ENCODE results near the gene PPP1R18.
A peak's percentile ranks its signal among the peaks of the same experiment; 100 is the strongest.
"Not testable (repeated sequence)": the region's sequence is repeated elsewhere in the genome, so short reads cannot be mapped to it uniquely, and the experiment has no call there.

PPP1R18 gene

DNA sequence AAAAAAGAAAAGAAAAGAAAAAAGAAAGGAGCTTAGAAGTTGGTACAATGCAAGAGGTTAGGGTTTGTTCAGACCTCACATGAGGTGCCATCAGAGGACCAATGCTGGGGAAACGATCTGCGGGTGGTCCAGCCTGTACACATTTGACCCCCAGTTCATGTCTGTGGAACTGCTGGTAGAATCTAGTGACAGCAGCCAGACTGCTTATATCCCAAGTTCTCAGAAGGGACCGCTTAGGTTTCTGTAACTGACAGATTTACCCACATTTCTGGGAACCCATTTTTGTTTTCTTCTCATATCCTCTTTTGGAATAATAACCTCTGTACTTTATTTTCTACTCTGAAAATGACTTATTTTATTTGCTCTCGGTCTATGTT is 4.7 kb downstream of the PPP1R18 start:
- peak overlapping the region; percentile 96 for H3K27ac ChIP-seq (ENCODE audit: insufficient read depth, low read length, poor library complexity, severe bottlenecking)
- H3K9me3 ChIP-seq (ENCODE audit: control insufficient read depth, low read length), result no peaks in the 10 kb centered on the region
- H3K36me3 ChIP-seq (ENCODE audit: control insufficient read depth, insufficient read depth, low read length), result peaks cover 18% of the 10 kb centered on the region
- peaks cover 24% of the 10 kb centered on the region for H3K4me1 ChIP-seq (ENCODE audit: control insufficient read depth, insufficient read depth, low read length, poor library complexity, severe bottlenecking)
- DNase-seq, result no peak
- H3K4me3 ChIP-seq (ENCODE audit: insufficient read depth, low read depth, low read length, poor library complexity, severe bottlenecking), result peak overlapping the region; percentile 99
- no peaks in the 10 kb centered on the region for H3K27me3 ChIP-seq (replicated peaks; ENCODE audit: control insufficient read depth, insufficient read depth, low read length, poor library complexity, severe bottlenecking)

- peaks cover 24% of the 10 kb centered on the region for H3K4me1 ChIP-seq (ENCODE audit: control insufficient read depth, insufficient read depth, low read length, poor library complexity, severe bottlenecking)
- no peaks in the 10 kb centered on the region for H3K27me3 ChIP-seq (replicated peaks; ENCODE audit: control insufficient read depth, insufficient read depth, low read length, poor library complexity, severe bottlenecking)
- H3K27ac ChIP-seq (ENCODE audit: insufficient read depth, low read length, poor library complexity, severe bottlenecking), result peak overlapping the region; percentile 96
- peak overlapping the region; percentile 44 for H3K4me3 ChIP-seq (ENCODE audit: insufficient read depth, low read depth, low read length, poor library complexity, severe bottlenecking)
- DNase-seq, result no peak
- peaks cover 28% of the 10 kb centered on the region for H3K36me3 ChIP-seq (ENCODE audit: control insufficient read depth, insufficient read depth, low read length)
- no peaks in the 10 kb centered on the region for H3K9me3 ChIP-seq (ENCODE audit: control insufficient read depth, low read length)
These were observed 6.5 kb downstream of the PPP1R18 start for GRCh38 chr6:30679765-30680535.

- DNase-seq, result peak; percentile 78 to 87 (median 86)
- Histone ChIP-seq H3K27me3 (replicated peaks; ENCODE audit: control insufficient read depth, insufficient read depth, low read length, poor library complexity, severe bottlenecking) (no peaks in the 10 kb centered on the region), H3K36me3 (ENCODE audit: control insufficient read depth, insufficient read depth, low read length) (peaks cover 28% of the 10 kb centered on the region), H3K4me3 (ENCODE audit: insufficient read depth, low read depth, low read length, poor library complexity, severe bottlenecking) (peak overlapping the region; percentile 44), H3K9me3 (ENCODE audit: control insufficient read depth, low read length) (no peaks in the 10 kb centered on the region), H3K27ac (ENCODE audit: insufficient read depth, low read length, poor library complexity, severe bottlenecking) (peak overlapping the region; percentile 96), H3K4me1 (ENCODE audit: control insufficient read depth, insufficient read depth, low read length, poor library complexity, severe bottlenecking) (peaks cover 24% of the 10 kb centered on the region)
These were observed 7.3 kb downstream of the PPP1R18 start for GRCh38 chr6:30678964-30679726.

DNA sequence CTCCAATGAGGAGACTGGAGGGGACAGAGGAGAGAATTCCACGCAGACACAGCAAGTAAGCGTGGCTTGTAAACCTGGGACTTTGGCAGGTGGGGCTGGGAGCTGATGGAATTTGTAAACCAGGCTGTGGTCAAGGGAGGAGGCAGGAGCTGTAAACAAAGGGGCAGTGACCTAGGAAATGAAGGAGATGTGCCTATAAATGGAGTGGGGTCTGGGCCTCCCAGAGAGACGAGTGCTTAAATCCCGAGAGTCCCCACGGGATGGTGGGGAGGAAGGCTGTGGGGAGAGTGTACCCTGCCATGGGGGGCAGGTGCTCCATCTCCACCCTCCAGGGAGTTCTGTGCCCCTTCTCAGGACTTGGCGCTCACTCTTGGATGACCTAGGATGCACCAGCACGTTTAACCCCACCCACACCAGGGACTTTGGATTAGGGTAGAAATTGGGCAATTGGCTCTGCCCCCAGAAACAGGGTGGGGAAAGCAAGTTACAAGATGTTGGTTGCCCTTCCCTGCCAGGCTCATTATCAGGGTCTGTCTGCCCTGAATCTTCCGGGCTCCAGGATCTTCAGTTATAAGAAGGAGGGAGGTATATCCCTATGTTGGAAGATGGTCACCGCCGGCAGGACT is 9.7 kb downstream of the PPP1R18 start:
- no peaks in the 10 kb centered on the region for H3K9me3 ChIP-seq (ENCODE audit: control insufficient read depth, low read length)
- H3K27ac ChIP-seq (ENCODE audit: insufficient read depth, low read length, poor library complexity, severe bottlenecking), result no peak overlapping the region
- DNase-seq, result no peak
- H3K4me1 ChIP-seq (ENCODE audit: control insufficient read depth, insufficient read depth, low read length, poor library complexity, severe bottlenecking), result peaks cover 34% of the 10 kb centered on the region
- H3K36me3 ChIP-seq (ENCODE audit: control insufficient read depth, insufficient read depth, low read length), result peaks cover 28% of the 10 kb centered on the region
- no peak overlapping the region for H3K4me3 ChIP-seq (ENCODE audit: insufficient read depth, low read depth, low read length, poor library complexity, severe bottlenecking)
- no peaks in the 10 kb centered on the region for H3K27me3 ChIP-seq (replicated peaks; ENCODE audit: control insufficient read depth, insufficient read depth, low read length, poor library complexity, severe bottlenecking)

DNA sequence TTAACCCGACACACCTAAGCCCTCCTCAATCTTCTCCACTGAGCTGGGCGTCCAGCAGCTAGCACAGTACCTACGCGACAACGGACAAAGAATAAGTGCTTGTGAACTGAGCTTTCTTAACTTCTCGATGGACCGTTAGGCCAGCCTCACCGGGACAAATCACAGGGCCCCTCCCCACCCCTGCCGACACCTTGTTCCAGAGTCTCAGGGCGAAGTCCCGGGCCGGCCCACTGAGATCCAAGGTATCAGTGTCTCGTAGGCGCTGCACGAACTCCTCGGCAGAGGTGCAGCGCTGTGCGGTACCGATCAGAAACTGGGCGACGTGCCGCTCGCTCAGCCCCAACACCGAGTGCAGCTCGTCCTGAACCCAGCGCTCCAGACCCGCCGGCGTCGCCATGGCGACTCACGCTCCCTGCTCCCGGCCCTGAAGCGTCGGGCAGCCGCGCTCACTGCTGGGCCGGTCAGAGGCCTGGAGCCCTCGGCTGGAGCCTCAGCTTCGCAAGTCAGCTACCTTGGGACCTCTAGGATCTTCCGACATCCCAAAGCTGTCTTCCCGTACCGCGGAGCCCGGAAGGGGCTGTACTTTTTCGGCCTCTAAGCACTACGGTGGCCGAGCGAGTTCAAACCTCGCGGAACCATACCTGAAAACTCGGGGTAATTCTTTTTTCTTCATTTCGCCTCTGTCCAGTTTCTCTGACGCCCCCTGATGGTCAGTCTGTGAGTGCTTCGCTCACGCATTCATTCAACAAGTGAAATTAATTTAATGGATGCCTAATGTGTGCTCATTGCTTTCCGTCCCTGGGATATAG is 13.8 kb downstream of the PPP1R18 start, which contains the start of gene DHX16:
Gene DHX16 (minus strand): TSS at position 562 of the 809 bp plus-strand sequence. CDS start 165 bp downstream, at position 397.
- Histone ChIP-seq H3K27ac (ENCODE audit: insufficient read depth, low read length, poor library complexity, severe bottlenecking) (peak within 1 kb of the TSS; percentile 78), H3K4me1 (ENCODE audit: control insufficient read depth, insufficient read depth, low read length, poor library complexity, severe bottlenecking) (peaks cover 17% of the 10 kb centered on the region), H3K36me3 (ENCODE audit: control insufficient read depth, insufficient read depth, low read length) (peaks cover 38% of the 10 kb centered on the region), H3K4me3 (ENCODE audit: insufficient read depth, low read depth, low read length, poor library complexity, severe bottlenecking) (peak within 1 kb of the TSS; percentile 95), H3K27me3 (replicated peaks; ENCODE audit: control insufficient read depth, insufficient read depth, low read length, poor library complexity, severe bottlenecking) (no peaks in the 10 kb centered on the region), H3K9me3 (ENCODE audit: control insufficient read depth, low read length) (no peaks in the 10 kb centered on the region)
- DNase-seq, result peak; percentile 80 to 86 (median 82)

- H3K4me1 ChIP-seq (ENCODE audit: control insufficient read depth, insufficient read depth, low read length, poor library complexity, severe bottlenecking), result peaks cover 17% of the 10 kb centered on the region
- H3K9me3 ChIP-seq (ENCODE audit: control insufficient read depth, low read length), result no peaks in the 10 kb centered on the region
- H3K27ac ChIP-seq (ENCODE audit: insufficient read depth, low read length, poor library complexity, severe bottlenecking), result no peak overlapping the region
- peaks cover 27% of the 10 kb centered on the region for H3K36me3 ChIP-seq (ENCODE audit: control insufficient read depth, insufficient read depth, low read length)
- no peaks in the 10 kb centered on the region for H3K27me3 ChIP-seq (replicated peaks; ENCODE audit: control insufficient read depth, insufficient read depth, low read length, poor library complexity, severe bottlenecking)
- no peak overlapping the region for H3K4me3 ChIP-seq (ENCODE audit: insufficient read depth, low read depth, low read length, poor library complexity, severe bottlenecking)
- DNase-seq, result no peak
These were observed 15.5 kb downstream of the PPP1R18 start for GRCh38 chr6:30670760-30671527.

DNA sequence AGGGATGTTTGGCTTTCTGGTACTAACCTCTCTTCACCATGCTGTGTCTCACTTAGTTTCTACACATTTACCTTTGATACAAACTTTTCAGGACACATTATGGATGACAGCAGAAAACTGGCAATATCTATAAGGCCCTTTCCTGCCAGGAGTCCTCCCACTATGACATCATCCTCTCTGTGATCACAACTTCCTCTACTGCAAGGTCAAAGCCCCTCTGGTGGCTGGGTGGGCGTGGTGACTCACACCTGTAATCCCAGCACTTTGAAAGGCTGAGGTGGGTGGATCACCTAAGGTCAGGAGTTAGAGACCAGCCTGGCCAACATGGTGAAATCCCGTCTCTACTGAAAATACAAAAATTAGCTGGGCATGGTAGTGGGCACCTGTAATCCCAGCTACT is 20.1 kb downstream of the PPP1R18 start:
- H3K4me1 ChIP-seq (ENCODE audit: control insufficient read depth, insufficient read depth, low read length, poor library complexity, severe bottlenecking); H3K4me3 ChIP-seq (ENCODE audit: insufficient read depth, low read depth, low read length, poor library complexity, severe bottlenecking); H3K27ac ChIP-seq (ENCODE audit: insufficient read depth, low read length, poor library complexity, severe bottlenecking); DNase-seq; H3K9me3 ChIP-seq (ENCODE audit: control insufficient read depth, low read length); H3K27me3 ChIP-seq (replicated peaks; ENCODE audit: control insufficient read depth, insufficient read depth, low read length, poor library complexity, severe bottlenecking): not testable (repeated sequence)
- peaks cover 62% of the 10 kb centered on the region for H3K36me3 ChIP-seq (ENCODE audit: control insufficient read depth, insufficient read depth, low read length)

GRCh38 chr6:30664994-30665767 is 21.3 kb downstream of the PPP1R18 start:
- H3K4me1 ChIP-seq (ENCODE audit: control insufficient read depth, insufficient read depth, low read length, poor library complexity, severe bottlenecking), result no peaks in the 10 kb centered on the region
- H3K4me3 ChIP-seq (ENCODE audit: insufficient read depth, low read depth, low read length, poor library complexity, severe bottlenecking), result no peak overlapping the region
- no peak overlapping the region for H3K27ac ChIP-seq (ENCODE audit: insufficient read depth, low read length, poor library complexity, severe bottlenecking)
- no peaks in the 10 kb centered on the region for H3K9me3 ChIP-seq (ENCODE audit: control insufficient read depth, low read length)
- DNase-seq, result no peak
- peaks cover 60% of the 10 kb centered on the region for H3K36me3 ChIP-seq (ENCODE audit: control insufficient read depth, insufficient read depth, low read length)
- H3K27me3 ChIP-seq (replicated peaks; ENCODE audit: control insufficient read depth, insufficient read depth, low read length, poor library complexity, severe bottlenecking), result no peaks in the 10 kb centered on the region

Data from effector memory CD4-positive, alpha-beta T cell (primary cell).